Endothelial cell of umbilical vein (primary cell): ENCODE results near the gene CDK6. TPM values are rescaled to one million over a fixed set of nuclear protein-coding genes. Genes with fewer than 3 reads are reported as not detected.
A peak's percentile ranks its signal among the peaks of the same experiment; 100 is the strongest.

Experiments
- BruUV-seq: library from RNA; stranded (reverse); fragments of 400-500 nt; replicated peaks from 2 replicates; lab custom pipeline; 2021; lab: Mats Ljungman, UMichigan
- CTCF ChIA-PET: fragments of 300-600, 350-600 bp; sonication (Branson Sonifier 250); formaldehyde crosslinking; loops from one replicate; lab custom pipeline; 2021; ENCODE audit warnings: antibody characterized with exemption, inconsistent platforms; lab: Charles Lee
- POLR2A ChIA-PET: fragments of 300-600, 350-600 bp; sonication (Branson Sonifier 250); formaldehyde crosslinking; loops from one replicate; lab custom pipeline; 2021; ENCODE audit warnings: antibody characterized with exemption, inconsistent platforms; lab: Charles Lee
- DNase-seq: peaks from one replicate; pipeline ENCODE4 v3.0.0-alpha.2; 2011; ENCODE audit warnings: low read depth, low spot score
- FAIRE-seq: peaks from 2 replicates; lab custom pipeline; 2011; peaks lifted over from hg19 to GRCh38; lab: Jason Lieb, UNC
- H2AFZ ChIP-seq: 2 replicates; pipeline ENCODE4 v1.6.0; 2012; ENCODE audit warnings: low read depth, low read length, control low read depth, inconsistent platforms
- H3K27ac ChIP-seq: 2 replicates; pipeline ENCODE4 v1.5.1; 2011; ENCODE audit warnings: low read depth, mild to moderate bottlenecking, control low read depth, low read length, moderate library complexity; ENCODE audit not compliant: insufficient read depth
- H3K27me3 ChIP-seq, 2 experiments: 2 replicates each; pipeline versions ENCODE4 v1.6.0 to v1.6.1; 2011; ENCODE audit warnings: low read length in 2 of 2, mixed read lengths in 1 of 2; ENCODE audit not compliant: control insufficient read depth in 2 of 2, insufficient read depth in 2 of 2
- H3K36me3 ChIP-seq, 2 experiments: 2 replicates in 1 of 2; 3 replicates in 1 of 2; pipeline ENCODE4 v1.5.1; 2011; ENCODE audit warnings: low read length in 2 of 2, mild to moderate bottlenecking in 1 of 2, moderate library complexity in 1 of 2; ENCODE audit not compliant: control insufficient read depth in 2 of 2, insufficient read depth in 2 of 2; ENCODE audit errors: extremely low read depth in 1 of 2
- H3K4me1 ChIP-seq: 3 replicates; pipeline ENCODE4 v1.5.1; 2011; ENCODE audit warnings: mild to moderate bottlenecking, low read length; ENCODE audit not compliant: control insufficient read depth, insufficient read depth; ENCODE audit errors: extremely low read depth
- H3K4me2 ChIP-seq: 2 replicates; pipeline ENCODE4 v1.6.1; 2011; ENCODE audit warnings: low read length, control low read depth, mixed read lengths; ENCODE audit not compliant: insufficient read depth
- H3K4me3 ChIP-seq, 3 experiments: fragments of 200-600 bp in 1 of 3; sonication (generic), shearing (Covaris generic) in 1 of 3; replicated peaks in 1 of 3; 2 replicates each; pipeline ENCODE4 v1.5.1; 2011 to 2016; ENCODE audit warnings: control low read depth in 3 of 3, low read length in 3 of 3, mild to moderate bottlenecking in 2 of 3, inconsistent platforms in 1 of 3, low read depth in 1 of 3, moderate library complexity in 1 of 3; ENCODE audit not compliant: insufficient read depth in 1 of 3
- H3K79me2 ChIP-seq: 2 replicates; pipeline ENCODE4 v1.6.0; 2012; ENCODE audit warnings: low read length, inconsistent platforms; ENCODE audit not compliant: control insufficient read depth, insufficient read depth
- H3K9ac ChIP-seq: replicated peaks from 2 replicates; pipeline ENCODE3; 2011; ENCODE audit warnings: low read length, control low read depth; ENCODE audit not compliant: insufficient read depth; ENCODE audit errors: extremely low read depth
- H3K9me1 ChIP-seq: replicated peaks from 3 replicates; pipeline ENCODE4 v1.6.0; 2011; ENCODE audit warnings: mild to moderate bottlenecking, low read length; ENCODE audit not compliant: control insufficient read depth, insufficient read depth; ENCODE audit errors: extremely low read depth
- H3K9me3 ChIP-seq: replicated peaks from 2 replicates; pipeline ENCODE4 v1.5.1; 2012; ENCODE audit warnings: low read length, inconsistent platforms; ENCODE audit not compliant: control insufficient read depth, insufficient read depth
- H4K20me1 ChIP-seq: replicated peaks from 2 replicates; pipeline ENCODE3; 2011; ENCODE audit warnings: mild to moderate bottlenecking, low read length; ENCODE audit not compliant: control insufficient read depth, insufficient read depth; ENCODE audit errors: extremely low read depth
- EZH2 ChIP-seq: IDR thresholded peaks from 2 replicates; pipeline ENCODE4 v1.6.1; 2012; ENCODE audit warnings: borderline replicate concordance, low read depth, mild to moderate bottlenecking, moderate library complexity, low read length, inconsistent platforms; ENCODE audit not compliant: severe bottlenecking
- FOS ChIP-seq: IDR thresholded peaks from 2 replicates; pipeline ENCODE4 v1.6.1; 2011; ENCODE audit warnings: mild to moderate bottlenecking, low read length, moderate library complexity, borderline replicate concordance; ENCODE audit not compliant: insufficient read depth
- GATA2 ChIP-seq: IDR thresholded peaks from 2 replicates; pipeline ENCODE4 v1.7.0; 2011; ENCODE audit warnings: low read depth, mild to moderate bottlenecking, moderate library complexity, mixed read lengths, low read length; ENCODE audit not compliant: insufficient read length, insufficient read depth
- POLR2A ChIP-seq: IDR thresholded peaks from 2 replicates; pipeline ENCODE4 v1.6.1; 2012; ENCODE audit warnings: low read depth, mild to moderate bottlenecking, control low read depth, low read length
- POLR2AphosphoS5 ChIP-seq: IDR thresholded peaks from 2 replicates; pipeline ENCODE4 v1.6.1; 2012; ENCODE audit warnings: low read depth, mild to moderate bottlenecking, control low read depth, low read length, moderate library complexity; ENCODE audit not compliant: insufficient read depth
- dilution Hi-C: fragments of 300-500 bp; cut with MboI; formaldehyde crosslinking; loops from one replicate; pipeline ENCODE4 v1.15.0; 2019; ENCODE audit warnings: low sequenced_read_pairs; ENCODE audit not compliant: extremely low pct_ligation_motif_present
- intact Hi-C: fragments of 100-400 bp; cut with micrococcal nuclease; formaldehyde crosslinking; loops from one replicate; pipeline ENCODE4 v1.10.0; 2022
- polyA plus RNA-seq, 4 experiments: library from polyadenylated mRNA; depleted of rRNA in 3 of 4; stranded (reverse) in 3 of 4; unstranded in 1 of 4; fragments of >200 nt; gene quantifications; 2 replicates each; pipeline versions ENCODE4 v1.2.1 to v1.2.3, GENCODE V29; 2011 to 2012; ENCODE audit warnings: missing spikeins in 1 of 4
- total RNA-seq: library from RNA; stranded (reverse); gene quantifications from 2 replicates; pipeline ENCODE4 v1.2.3, GENCODE V29; 2021
- TF ChIP-seq, protein P1 (sequence below): IDR thresholded peaks from 2 replicates; pipeline ENCODE4 v1.6.1; 2011; ENCODE audit not compliant: insufficient read depth, insufficient read length
- TF ChIP-seq, protein P2 (sequence below), 2 donors: IDR thresholded peaks; 1 replicate in 1 of 2; 2 replicates in 1 of 2; pipeline ENCODE4 v1.5.1; 2011; ENCODE audit warnings: low read length in 2 of 2, mild to moderate bottlenecking in 2 of 2, moderate library complexity in 2 of 2, control low read depth in 1 of 2, inconsistent platforms in 1 of 2, low read depth in 1 of 2; ENCODE audit not compliant: insufficient read depth in 1 of 2; ENCODE audit errors: extremely low read depth in 1 of 2

CDK6 gene
- total and polyA plus RNA-seq, 2 donors (not counting 3 experiments of a cell fraction or from before 2014, with no cell fraction given): 6.0 to 28.2 TPM

DNA sequence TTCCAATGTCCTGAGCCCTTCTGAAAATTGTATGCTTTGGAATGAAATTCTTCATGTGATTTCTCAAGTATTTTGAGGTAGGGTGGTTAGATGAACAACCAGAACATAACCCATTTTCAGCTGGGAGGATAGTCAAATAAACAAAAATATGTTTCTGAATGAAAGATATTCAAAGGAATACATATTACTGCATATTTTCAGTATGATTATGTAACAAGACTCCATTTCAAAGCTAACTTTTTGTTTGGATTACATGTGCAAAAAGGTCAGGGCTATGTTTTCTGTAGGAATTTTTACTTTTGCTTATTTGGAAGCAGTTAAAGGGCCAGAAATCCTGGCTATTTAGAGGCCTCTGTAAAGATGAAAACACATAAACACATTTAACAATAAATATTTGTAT is 27.7 kb downstream of the CDK6 start:
- peak overlapping the region; percentile 94 for H3K4me2 ChIP-seq
- H3K4me3 ChIP-seq: no peak overlapping the region
- no TSS peak for BruUV-seq
- peak overlapping the region; percentile 86 for H3K27ac ChIP-seq
- intact Hi-C loops: loop anchor here (1.0 kb wide), 5 partner anchors 25 to 204 kb away; no protein-coding TSS in a partner anchor
- H3K4me1 ChIP-seq: peaks cover 25% of the 10 kb centered on the region
- H4K20me1 ChIP-seq: no peaks in the 10 kb centered on the region
- dilution Hi-C loops: no loop called here
- CTCF ChIA-PET: interaction anchor here (1.1 to 2.6 kb wide), 4 partner anchors 9 to 110 kb away, joined by 3 to 10 read pairs (median 7); no protein-coding TSS in a partner anchor
- TF ChIP-seq POLR2A (no peak), EZH2 (no peak), FOS (no peak), GATA2 (no peak)
- TF ChIP-seq, protein P1, sequence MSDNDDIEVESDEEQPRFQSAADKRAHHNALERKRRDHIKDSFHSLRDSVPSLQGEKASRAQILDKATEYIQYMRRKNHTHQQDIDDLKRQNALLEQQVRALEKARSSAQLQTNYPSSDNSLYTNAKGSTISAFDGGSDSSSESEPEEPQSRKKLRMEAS: no peak
- H2AFZ ChIP-seq: no peak overlapping the region
- POLR2A ChIA-PET: no interaction called here
- peaks cover 36% of the 10 kb centered on the region for H3K79me2 ChIP-seq
- H3K36me3 ChIP-seq: no peaks in the 10 kb centered on the region
- H3K9ac ChIP-seq: no peak overlapping the region
- no peak for FAIRE-seq
- DNase-seq: no peak
- H3K27me3 ChIP-seq: no peaks in the 10 kb centered on the region
- no peaks in the 10 kb centered on the region for H3K9me3 ChIP-seq
- H3K9me1 ChIP-seq: no peaks in the 10 kb centered on the region

DNA sequence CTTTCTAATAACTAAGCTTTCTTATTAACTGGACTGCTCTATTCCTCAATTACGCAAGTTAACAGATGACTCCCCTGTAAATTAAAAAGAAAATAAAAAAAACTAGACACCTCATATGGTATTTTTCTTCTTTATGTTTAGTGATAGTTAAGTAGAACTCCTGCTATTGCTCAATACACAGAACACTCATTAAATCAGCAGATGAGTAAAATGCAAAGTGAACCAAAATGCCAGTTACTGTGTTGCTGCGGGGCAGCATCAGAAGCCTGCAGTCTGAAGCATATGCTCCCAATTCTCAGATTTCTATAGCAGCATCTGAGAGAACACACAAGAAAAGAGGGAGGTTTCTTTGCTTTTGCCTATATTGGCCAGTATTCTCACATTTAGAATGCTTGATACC is 28.4 kb downstream of the CDK6 start:
- ChIA-PET POLR2A (no interaction called here), CTCF (no interaction called here)
- H3K36me3 ChIP-seq: no peaks in the 10 kb centered on the region
- no peaks in the 10 kb centered on the region for H4K20me1 ChIP-seq
- no peak overlapping the region for H3K9ac ChIP-seq
- no peak overlapping the region for H2AFZ ChIP-seq
- peaks cover 22% of the 10 kb centered on the region for H3K4me1 ChIP-seq
- H3K4me3 ChIP-seq: no peak overlapping the region
- H3K4me2 ChIP-seq: no peak overlapping the region
- TF ChIP-seq, protein P2, sequence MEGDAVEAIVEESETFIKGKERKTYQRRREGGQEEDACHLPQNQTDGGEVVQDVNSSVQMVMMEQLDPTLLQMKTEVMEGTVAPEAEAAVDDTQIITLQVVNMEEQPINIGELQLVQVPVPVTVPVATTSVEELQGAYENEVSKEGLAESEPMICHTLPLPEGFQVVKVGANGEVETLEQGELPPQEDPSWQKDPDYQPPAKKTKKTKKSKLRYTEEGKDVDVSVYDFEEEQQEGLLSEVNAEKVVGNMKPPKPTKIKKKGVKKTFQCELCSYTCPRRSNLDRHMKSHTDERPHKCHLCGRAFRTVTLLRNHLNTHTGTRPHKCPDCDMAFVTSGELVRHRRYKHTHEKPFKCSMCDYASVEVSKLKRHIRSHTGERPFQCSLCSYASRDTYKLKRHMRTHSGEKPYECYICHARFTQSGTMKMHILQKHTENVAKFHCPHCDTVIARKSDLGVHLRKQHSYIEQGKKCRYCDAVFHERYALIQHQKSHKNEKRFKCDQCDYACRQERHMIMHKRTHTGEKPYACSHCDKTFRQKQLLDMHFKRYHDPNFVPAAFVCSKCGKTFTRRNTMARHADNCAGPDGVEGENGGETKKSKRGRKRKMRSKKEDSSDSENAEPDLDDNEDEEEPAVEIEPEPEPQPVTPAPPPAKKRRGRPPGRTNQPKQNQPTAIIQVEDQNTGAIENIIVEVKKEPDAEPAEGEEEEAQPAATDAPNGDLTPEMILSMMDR (IDR thresholded peaks at IDR 0.05; ENCODE audit: extremely low read depth in 1 of 2, insufficient read depth in 1 of 2, low read depth in 1 of 2, low read length in 2 of 2): no peak
- TF ChIP-seq POLR2AphosphoS5 (no peak), FOS (no peak)
- H3K9me1 ChIP-seq: no peaks in the 10 kb centered on the region
- DNase-seq (no peak), FAIRE-seq (no peak)
- intact Hi-C loops (no loop called here), dilution Hi-C loops (no loop called here)
- H3K27ac ChIP-seq: no peak overlapping the region
- BruUV-seq: no TSS peak
- no peaks in the 10 kb centered on the region for H3K9me3 ChIP-seq
- no peaks in the 10 kb centered on the region for H3K27me3 ChIP-seq
- H3K79me2 ChIP-seq: peaks cover 34% of the 10 kb centered on the region
